Type B pancreatic cell (in vitro differentiated cells): ENCODE data around the gene ITSN2. TPM values are rescaled to one million over a fixed set of nuclear protein-coding genes. Genes with fewer than 3 reads are reported as not detected.

Source experiments
- DNase-seq: peaks from one replicate; pipeline ENCODE4 v3.0.0; 2021; ENCODE audit warnings: mixed read lengths; ENCODE audit not compliant: unreplicated experiment; ENCODE audit errors: extremely low spot score
- H3K27ac Mint-ChIP-seq: 2 replicates; pipeline ENCODE4 v1.8.0; 2021; ENCODE audit warnings: mild to moderate bottlenecking, mixed read lengths
- H3K27me3 Mint-ChIP-seq: 2 replicates; pipeline ENCODE4 v1.8.0; 2021; ENCODE audit warnings: mixed read lengths
- H3K36me3 Mint-ChIP-seq: 2 replicates; pipeline ENCODE4 v1.8.0; 2021; ENCODE audit warnings: mixed read lengths
- H3K4me1 Mint-ChIP-seq: one replicate; pipeline ENCODE4 v1.8.0; 2021; ENCODE audit warnings: mixed read lengths; ENCODE audit not compliant: unreplicated experiment
- H3K4me3 Mint-ChIP-seq: 2 replicates; pipeline ENCODE4 v1.8.0; 2021; ENCODE audit warnings: mild to moderate bottlenecking, mixed read lengths
- H3K9me3 Mint-ChIP-seq: 2 replicates; pipeline ENCODE4 v1.8.0; 2021; ENCODE audit warnings: mixed read lengths
- total RNA-seq: library from RNA; stranded (reverse); gene quantifications from 2 replicates; pipeline ENCODE4 v1.2.1, GENCODE V29; 2021; ENCODE audit warnings: low replicate concordance
- TF ChIP-seq, protein P1 (sequence below): fragments of 200-600 bp; sonication (generic); conservative IDR thresholded peaks from 2 replicates; pipeline ENCODE4 v1.5.0; 2021; ENCODE audit warnings: antibody characterized with exemption, mild to moderate bottlenecking

The ITSN2 gene
- total RNA-seq, 1 donor from 2014 or later: 18.9 TPM

DNA sequence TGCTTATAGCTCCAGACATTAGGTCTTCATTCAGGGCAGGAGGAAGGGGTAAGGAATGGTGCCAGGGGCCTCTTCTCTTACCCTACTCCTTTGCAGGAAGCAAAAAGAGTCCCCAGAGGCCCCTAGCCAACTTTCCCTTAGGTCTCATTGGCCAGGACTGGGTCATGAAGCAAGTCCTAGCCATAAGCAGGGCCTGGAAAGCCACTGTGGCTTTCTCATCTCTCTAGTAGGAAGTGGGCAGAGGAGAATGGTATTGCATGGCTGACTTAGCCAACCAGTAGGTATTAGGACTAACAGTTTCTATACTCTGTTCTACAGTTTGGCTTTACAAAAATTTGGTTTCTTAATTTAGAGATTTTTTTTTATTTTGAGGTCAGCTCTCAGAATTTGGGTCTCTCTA, 180.7 kb downstream of the ITSN2 start:
- no peaks in the 10 kb centered on the region for H3K9me3 Mint-ChIP-seq
- H3K4me3 Mint-ChIP-seq: no peak overlapping the region
- H3K4me1 Mint-ChIP-seq: no peaks in the 10 kb centered on the region
- H3K27ac Mint-ChIP-seq: no peak overlapping the region
- no peak for DNase-seq
- no peaks in the 10 kb centered on the region for H3K27me3 Mint-ChIP-seq
- TF ChIP-seq, protein P1, sequence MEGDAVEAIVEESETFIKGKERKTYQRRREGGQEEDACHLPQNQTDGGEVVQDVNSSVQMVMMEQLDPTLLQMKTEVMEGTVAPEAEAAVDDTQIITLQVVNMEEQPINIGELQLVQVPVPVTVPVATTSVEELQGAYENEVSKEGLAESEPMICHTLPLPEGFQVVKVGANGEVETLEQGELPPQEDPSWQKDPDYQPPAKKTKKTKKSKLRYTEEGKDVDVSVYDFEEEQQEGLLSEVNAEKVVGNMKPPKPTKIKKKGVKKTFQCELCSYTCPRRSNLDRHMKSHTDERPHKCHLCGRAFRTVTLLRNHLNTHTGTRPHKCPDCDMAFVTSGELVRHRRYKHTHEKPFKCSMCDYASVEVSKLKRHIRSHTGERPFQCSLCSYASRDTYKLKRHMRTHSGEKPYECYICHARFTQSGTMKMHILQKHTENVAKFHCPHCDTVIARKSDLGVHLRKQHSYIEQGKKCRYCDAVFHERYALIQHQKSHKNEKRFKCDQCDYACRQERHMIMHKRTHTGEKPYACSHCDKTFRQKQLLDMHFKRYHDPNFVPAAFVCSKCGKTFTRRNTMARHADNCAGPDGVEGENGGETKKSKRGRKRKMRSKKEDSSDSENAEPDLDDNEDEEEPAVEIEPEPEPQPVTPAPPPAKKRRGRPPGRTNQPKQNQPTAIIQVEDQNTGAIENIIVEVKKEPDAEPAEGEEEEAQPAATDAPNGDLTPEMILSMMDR: no peak
- H3K36me3 Mint-ChIP-seq: no peaks in the 10 kb centered on the region

DNA sequence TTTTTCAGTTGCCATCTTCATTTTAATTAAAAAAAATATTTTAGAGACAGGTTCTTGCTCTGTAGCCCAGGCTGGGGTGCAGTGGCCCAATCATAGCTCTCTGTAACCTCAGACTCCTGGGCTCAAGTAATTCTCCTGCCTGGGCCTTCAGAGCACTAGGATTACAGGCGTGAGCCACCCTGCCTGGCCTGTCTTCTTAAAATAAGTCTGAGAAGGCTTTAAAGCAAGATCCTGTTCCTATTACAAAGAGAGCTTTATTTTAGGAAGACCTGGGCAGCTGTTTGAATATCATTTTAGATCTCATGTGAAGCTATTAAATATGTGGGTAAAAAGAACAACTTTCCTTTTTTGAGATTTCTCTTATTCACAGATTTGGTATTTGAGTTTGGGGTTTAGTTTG, 184.0 kb downstream of the ITSN2 start:
- Mint-ChIP-seq H3K4me3 (no peak overlapping the region), H3K36me3 (no peaks in the 10 kb centered on the region), H3K9me3 (peaks cover 9% of the 10 kb centered on the region), H3K4me1 (no peaks in the 10 kb centered on the region), H3K27me3 (no peaks in the 10 kb centered on the region), H3K27ac (no peak overlapping the region)
- DNase-seq: no peak
- TF ChIP-seq, protein P1: no peak

DNA sequence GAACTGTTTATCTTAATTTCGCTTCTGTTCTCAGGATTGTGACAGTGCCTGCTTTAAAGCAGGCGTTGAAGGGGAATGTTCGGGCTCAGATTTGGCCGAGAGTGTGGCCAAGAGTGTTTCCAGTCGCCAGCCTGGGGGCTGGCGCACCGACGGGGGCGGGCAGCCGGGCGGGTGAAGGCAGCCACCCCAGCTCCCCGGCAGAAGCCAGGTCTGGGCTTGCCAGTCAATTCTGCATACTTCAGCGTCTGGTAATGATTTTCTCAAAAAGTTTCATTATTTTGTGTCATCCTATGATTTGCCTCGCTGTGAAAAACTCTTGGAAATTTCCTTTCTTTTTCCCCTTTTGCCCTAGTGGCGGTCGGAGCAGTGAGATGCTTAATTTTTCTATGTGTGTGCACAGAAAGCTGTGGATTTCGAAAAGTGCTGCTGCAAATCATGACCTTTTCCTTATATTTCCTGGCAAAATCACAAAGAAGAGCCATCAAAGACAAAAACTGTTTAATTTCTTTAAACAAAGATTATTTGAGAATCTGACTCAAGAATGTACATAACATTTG, 184.6 kb downstream of the ITSN2 start:
- Mint-ChIP-seq H3K9me3 (peaks cover 9% of the 10 kb centered on the region), H3K27me3 (no peaks in the 10 kb centered on the region), H3K27ac (no peak overlapping the region), H3K4me3 (no peak overlapping the region), H3K4me1 (no peaks in the 10 kb centered on the region), H3K36me3 (no peaks in the 10 kb centered on the region)
- DNase-seq: no peak
- TF ChIP-seq, protein P1: no peak

DNA sequence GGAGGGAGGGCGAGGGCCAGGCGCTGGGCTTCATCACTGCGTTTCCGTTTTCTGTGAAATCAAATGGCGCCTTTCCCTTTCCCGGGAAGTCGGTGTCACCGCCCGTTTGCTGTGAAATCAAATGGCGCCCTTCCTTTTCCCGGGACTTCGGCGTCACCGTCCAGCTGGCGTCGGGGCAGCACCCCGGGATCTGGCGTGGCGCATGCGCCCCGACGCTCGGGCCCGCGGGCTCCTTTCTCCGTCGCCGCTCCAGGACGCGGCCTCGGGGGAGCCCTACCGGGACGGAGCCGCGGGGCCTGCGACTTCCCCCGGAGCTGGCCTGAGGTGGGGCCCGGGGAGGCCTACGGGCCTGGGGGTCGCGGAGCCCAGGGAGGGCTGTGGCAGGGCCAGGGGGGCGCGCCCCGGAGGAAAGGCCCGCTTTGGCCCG, 185.5 kb downstream of the ITSN2 start, which contains the start of gene FAM228A:
Gene FAM228A (plus strand): TSS at position 203 of the 427 bp plus-strand sequence. CDS start 428 bp downstream, outside the sequence.
- Mint-ChIP-seq H3K27me3 (no peaks in the 10 kb centered on the region), H3K4me3 (no peak within 1 kb of the TSS), H3K4me1 (no peaks in the 10 kb centered on the region), H3K36me3 (no peaks in the 10 kb centered on the region), H3K27ac (no peak within 1 kb of the TSS), H3K9me3 (peaks cover 9% of the 10 kb centered on the region)
- DNase-seq: no peak
- TF ChIP-seq, protein P1: no peak

DNA sequence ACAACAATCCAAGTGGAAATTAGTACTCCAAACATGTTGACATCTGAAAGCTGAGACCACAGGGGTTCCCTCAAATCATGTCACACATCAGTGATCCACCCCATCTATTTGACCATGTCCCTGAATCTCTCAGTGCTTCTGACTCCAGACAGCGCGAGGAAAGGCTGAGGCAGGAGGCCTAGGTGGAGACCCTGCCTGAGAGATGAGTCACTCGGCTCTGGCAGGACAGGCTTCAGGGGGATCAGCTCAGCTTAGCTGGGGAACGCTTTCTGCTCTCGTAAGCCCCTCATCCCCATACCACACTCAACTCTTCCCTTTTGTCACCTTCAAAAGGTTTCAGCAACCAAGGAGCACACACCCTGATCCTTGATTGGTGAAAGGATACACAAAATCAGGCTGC, 191.3 kb downstream of the ITSN2 start:
- DNase-seq: no peak
- peaks cover 6% of the 10 kb centered on the region for H3K9me3 Mint-ChIP-seq
- TF ChIP-seq, protein P1: no peak
- peaks cover 8% of the 10 kb centered on the region for H3K36me3 Mint-ChIP-seq
- H3K4me1 Mint-ChIP-seq: no peaks in the 10 kb centered on the region
- H3K4me3 Mint-ChIP-seq: no peak overlapping the region
- H3K27me3 Mint-ChIP-seq: no peaks in the 10 kb centered on the region
- no peak overlapping the region for H3K27ac Mint-ChIP-seq
